Endodermal cell (in vitro differentiated cells): Measurements from ENCODE around the gene NRXN2. TPM values are rescaled to one million over a fixed set of nuclear protein-coding genes. Genes with fewer than 3 reads are reported as not detected.

Source experiments
- DNase-seq: peaks from one replicate; pipeline ENCODE4 v3.0.0-alpha.2; 2017
- H3K27ac ChIP-seq: 2 replicates; pipeline ENCODE4 v1.5.1; 2013; ENCODE audit warnings: mild to moderate bottlenecking, low read depth, low read length, moderate library complexity
- H3K27me3 ChIP-seq: 2 replicates; pipeline ENCODE4 v1.6.1; 2013; ENCODE audit warnings: mild to moderate bottlenecking, low read length, moderate library complexity; ENCODE audit not compliant: insufficient read depth, control insufficient read depth, poor library complexity, severe bottlenecking
- H3K36me3 ChIP-seq: 2 replicates; pipeline ENCODE4 v1.7.0; 2013; ENCODE audit warnings: mild to moderate bottlenecking, low read length, moderate library complexity; ENCODE audit not compliant: control insufficient read depth, insufficient read depth
- H3K4me1 ChIP-seq: one replicate; pipeline ENCODE4 v1.7.0; 2013; ENCODE audit warnings: low read length; ENCODE audit not compliant: control insufficient read depth, insufficient read depth
- H3K4me3 ChIP-seq: 2 replicates; pipeline ENCODE4 v1.5.1; 2013; ENCODE audit warnings: mild to moderate bottlenecking, low read length, moderate library complexity
- H3K9ac ChIP-seq: 2 replicates; pipeline ENCODE4 v1.6.1; 2013; ENCODE audit warnings: mild to moderate bottlenecking, low read length, moderate library complexity; ENCODE audit not compliant: poor library complexity, severe bottlenecking; ENCODE audit errors: extremely low read depth
- H3K9me3 ChIP-seq: 2 replicates; pipeline ENCODE4 v1.6.1; 2013; ENCODE audit warnings: mild to moderate bottlenecking, low read length, moderate library complexity; ENCODE audit not compliant: control insufficient read depth
- H3K27ac Mint-ChIP-seq: 2 replicates; pipeline ENCODE4 v1.8.0; 2020; ENCODE audit warnings: mixed read lengths
- H3K27me3 Mint-ChIP-seq: 2 replicates; pipeline ENCODE4 v1.8.0; 2021; ENCODE audit warnings: mild to moderate bottlenecking, mixed read lengths; ENCODE audit not compliant: insufficient read depth
- H3K36me3 Mint-ChIP-seq: 2 replicates; pipeline ENCODE4 v1.8.0; 2020; ENCODE audit warnings: low read depth, mixed read lengths
- H3K4me1 Mint-ChIP-seq: 2 replicates; pipeline ENCODE4 v1.8.0; 2020; ENCODE audit warnings: mixed read lengths
- H3K4me3 Mint-ChIP-seq: 2 replicates; pipeline ENCODE4 v1.8.0; 2020; ENCODE audit warnings: mild to moderate bottlenecking, moderate library complexity, mixed read lengths
- H3K9me3 Mint-ChIP-seq: 2 replicates; pipeline ENCODE4 v1.8.0; 2020; ENCODE audit warnings: mild to moderate bottlenecking, mixed read lengths
- WGBS, 2 experiments: methylation state at CpG; one replicate each; pipeline versions ENCODE4 v1.1.5 to v1.1.7; 2013; ENCODE audit warnings: missing lambda C conversion rate in 2 of 2, mixed read lengths in 1 of 2; ENCODE audit not compliant: insufficient coverage in 1 of 2, insufficient read length in 1 of 2; 5-methylcytosine and 5-hydroxymethylcytosine counted together
- total RNA-seq, 2 donors: library from RNA; stranded (reverse); fragmentation: NEBNext Ultra II Directional in 1 of 2; extraction: Animal tissue kit (Norgen Biotek cat#: 25700) in 1 of 2; gene quantifications; 2 replicates in 1 of 2; 3 replicates in 1 of 2; pipeline ENCODE4 v1.2.1, GENCODE V29; 2021
- TF ChIP-seq, protein P1 (sequence below): fragments of 200-600 bp; sonication (generic); conservative IDR thresholded peaks from 2 replicates; pipeline ENCODE4 v1.5.0; 2021; ENCODE audit warnings: antibody characterized with exemption, mild to moderate bottlenecking

NRXN2 gene
- total RNA-seq, 2 donors from 2014 or later, result 1.00 to 1.5 TPM

DNA sequence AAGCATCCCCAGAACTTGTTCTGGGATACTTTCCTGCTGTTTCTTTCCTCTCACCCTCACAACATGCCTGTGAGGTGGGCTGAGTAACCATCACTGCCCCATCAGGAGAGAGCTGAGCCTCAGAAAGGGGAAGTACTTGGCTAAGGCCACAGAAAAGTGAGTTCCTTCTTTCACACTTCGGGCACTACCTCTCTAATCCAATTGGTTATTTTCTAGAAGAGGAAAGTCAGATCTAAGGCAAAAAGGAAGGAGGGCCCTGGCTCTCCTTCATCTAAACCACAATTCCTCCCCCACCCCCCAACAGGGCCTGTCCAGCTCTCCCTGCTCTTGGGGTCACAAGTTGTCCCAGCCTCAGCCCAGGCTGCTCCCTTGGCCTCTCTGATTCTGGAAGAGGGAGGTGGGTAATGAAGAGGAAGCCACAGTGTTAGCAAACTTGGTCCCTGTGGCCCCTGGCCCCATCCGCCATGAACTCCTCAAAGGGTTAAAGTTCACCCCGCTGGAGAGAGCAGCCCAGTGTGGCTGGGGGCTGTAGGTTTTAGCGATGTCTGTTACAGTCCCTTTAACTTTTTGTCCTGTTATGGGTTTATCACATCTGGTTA is 98.0 kb downstream of the NRXN2 start:
- H3K9me3 ChIP-seq, result no peaks in the 10 kb centered on the region
- no peak overlapping the region for H3K4me3 Mint-ChIP-seq
- H3K27ac Mint-ChIP-seq, result no peak overlapping the region
- H3K4me3 ChIP-seq, result no peak overlapping the region
- H3K9ac ChIP-seq, result no peak overlapping the region
- H3K9me3 Mint-ChIP-seq, result no peaks in the 10 kb centered on the region
- TF ChIP-seq, protein P1, sequence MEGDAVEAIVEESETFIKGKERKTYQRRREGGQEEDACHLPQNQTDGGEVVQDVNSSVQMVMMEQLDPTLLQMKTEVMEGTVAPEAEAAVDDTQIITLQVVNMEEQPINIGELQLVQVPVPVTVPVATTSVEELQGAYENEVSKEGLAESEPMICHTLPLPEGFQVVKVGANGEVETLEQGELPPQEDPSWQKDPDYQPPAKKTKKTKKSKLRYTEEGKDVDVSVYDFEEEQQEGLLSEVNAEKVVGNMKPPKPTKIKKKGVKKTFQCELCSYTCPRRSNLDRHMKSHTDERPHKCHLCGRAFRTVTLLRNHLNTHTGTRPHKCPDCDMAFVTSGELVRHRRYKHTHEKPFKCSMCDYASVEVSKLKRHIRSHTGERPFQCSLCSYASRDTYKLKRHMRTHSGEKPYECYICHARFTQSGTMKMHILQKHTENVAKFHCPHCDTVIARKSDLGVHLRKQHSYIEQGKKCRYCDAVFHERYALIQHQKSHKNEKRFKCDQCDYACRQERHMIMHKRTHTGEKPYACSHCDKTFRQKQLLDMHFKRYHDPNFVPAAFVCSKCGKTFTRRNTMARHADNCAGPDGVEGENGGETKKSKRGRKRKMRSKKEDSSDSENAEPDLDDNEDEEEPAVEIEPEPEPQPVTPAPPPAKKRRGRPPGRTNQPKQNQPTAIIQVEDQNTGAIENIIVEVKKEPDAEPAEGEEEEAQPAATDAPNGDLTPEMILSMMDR, result no peak
- H3K27me3 Mint-ChIP-seq, result peaks cover 15% of the 10 kb centered on the region
- H3K27me3 ChIP-seq, result no peaks in the 10 kb centered on the region
- DNase-seq, result no peak
- no peak overlapping the region for H3K27ac ChIP-seq
- 89 to 97% methylated on average over 4 of the region's 4 CpGs for WGBS, 2 experiments
- no peaks in the 10 kb centered on the region for H3K4me1 Mint-ChIP-seq
- no peaks in the 10 kb centered on the region for H3K36me3 ChIP-seq
- no peaks in the 10 kb centered on the region for H3K4me1 ChIP-seq
- H3K36me3 Mint-ChIP-seq, result no peaks in the 10 kb centered on the region

DNA sequence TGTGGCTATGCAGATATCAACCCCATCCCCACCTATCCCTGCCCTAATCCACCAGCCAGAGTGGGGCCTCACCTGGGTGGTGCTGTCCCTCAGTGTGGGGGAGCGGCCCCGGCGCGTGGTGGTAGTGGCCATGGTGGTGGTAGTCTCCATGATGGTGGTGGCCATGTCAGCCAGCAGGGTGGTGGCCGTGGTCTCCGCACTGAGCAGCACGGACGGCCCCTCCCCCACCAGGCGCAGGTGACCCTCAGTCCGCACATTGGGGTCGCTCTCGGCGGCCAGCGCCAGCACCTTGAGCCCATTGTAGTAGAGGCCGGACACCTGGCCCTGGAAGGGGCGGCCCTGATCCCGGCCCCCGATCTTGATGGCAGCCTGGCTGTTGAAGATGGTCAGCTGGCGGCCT is 100.3 kb downstream of the NRXN2 start:
- Mint-ChIP-seq H3K9me3 (no peaks in the 10 kb centered on the region), H3K4me3 (no peak overlapping the region), H3K36me3 (no peaks in the 10 kb centered on the region), H3K4me1 (peaks cover 3% of the 10 kb centered on the region), H3K27ac (no peak overlapping the region), H3K27me3 (no peaks in the 10 kb centered on the region)
- Histone ChIP-seq H3K27ac (no peak overlapping the region), H3K4me1 (no peaks in the 10 kb centered on the region), H3K4me3 (no peak overlapping the region), H3K36me3 (no peaks in the 10 kb centered on the region), H3K9ac (no peak overlapping the region), H3K27me3 (no peaks in the 10 kb centered on the region), H3K9me3 (no peaks in the 10 kb centered on the region)
- TF ChIP-seq, protein P1, result no peak
- WGBS, 2 experiments, result 93 to 97% methylated on average over 9 to 19 of the region's 19 CpGs
- DNase-seq, result no peak

DNA sequence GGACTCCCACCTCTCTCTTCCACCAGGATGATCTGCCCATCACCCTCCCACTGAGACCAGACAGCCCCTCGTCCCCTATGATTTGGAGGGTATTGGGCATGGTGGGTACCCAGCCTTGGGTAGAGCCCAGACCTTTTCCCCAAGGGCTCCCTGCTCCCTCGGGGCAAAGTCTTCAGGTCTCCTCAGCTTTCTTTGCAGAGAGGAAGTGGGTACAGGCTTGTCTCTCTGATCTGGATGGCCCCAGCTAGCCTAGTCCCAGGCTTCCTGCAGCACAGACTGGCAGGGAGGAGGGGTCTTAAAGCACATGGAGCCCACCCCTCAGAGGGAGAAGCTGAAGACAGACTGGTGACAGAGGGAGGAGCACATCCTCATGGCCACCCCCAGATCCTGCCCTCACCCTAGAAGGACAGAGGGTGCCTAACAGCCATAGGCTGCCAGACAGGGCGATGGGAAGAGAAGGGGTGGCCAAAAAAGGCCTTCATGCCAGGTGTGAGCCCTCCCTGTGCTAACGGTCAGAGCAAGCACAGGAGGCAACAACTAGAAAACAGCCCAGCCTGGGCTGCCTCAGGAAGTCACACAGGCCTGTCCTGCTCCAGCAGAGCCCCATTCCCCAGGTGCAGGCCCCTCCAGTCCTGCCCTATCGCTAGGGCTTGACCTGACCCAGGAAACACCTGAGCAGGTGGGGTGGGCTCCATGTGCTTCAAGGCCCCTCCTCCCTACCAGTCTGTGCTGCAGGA is 101.5 kb downstream of the NRXN2 start:
- Histone ChIP-seq H3K4me1 (no peaks in the 10 kb centered on the region), H3K4me3 (no peak overlapping the region), H3K27me3 (no peaks in the 10 kb centered on the region), H3K36me3 (no peaks in the 10 kb centered on the region), H3K27ac (peak overlapping the region; percentile 82), H3K9ac (no peak overlapping the region), H3K9me3 (no peaks in the 10 kb centered on the region)
- no peak for DNase-seq
- Mint-ChIP-seq H3K27ac (no peak overlapping the region), H3K4me3 (no peak overlapping the region), H3K27me3 (no peaks in the 10 kb centered on the region), H3K36me3 (no peaks in the 10 kb centered on the region), H3K9me3 (no peaks in the 10 kb centered on the region), H3K4me1 (peaks cover 3% of the 10 kb centered on the region)
- WGBS, 2 experiments, result 83 to 88% methylated on average over 2 to 5 of the region's 5 CpGs
- TF ChIP-seq, protein P1, result no peak
